Measurements from ENCODE around the gene UBTD2. TPM values are rescaled to one million over a fixed set of nuclear protein-coding genes. Genes with fewer than 3 reads are reported as not detected.
"Not testable (repeated sequence)": the region's sequence is repeated elsewhere in the genome, so short reads cannot be mapped to it uniquely, and the experiment has no call there.

UBTD2 gene
- total and polyA plus RNA-seq, 10 of the 15 experiments (the other 5 are each of a cell fraction or from before 2014, with no cell fraction given): 7.7 to 30.5 (median 19.4) TPM

GRCh38 chr5:172293054-172293744 is 9.6 kb upstream of the UBTD2 start (continued):
- no peak for TF ChIP-seq PRDM15 (CRISPR knock-in tag; IDR thresholded peaks at IDR 0.05)
- TF ChIP-seq NFIC (IDR thresholded peaks at IDR 0.05; ENCODE audit: low read depth, low read length): no peak
- TF ChIP-seq STAT1 (conservative IDR thresholded peaks at IDR 0.05): no peak
- TF ChIP-seq, protein P1, sequence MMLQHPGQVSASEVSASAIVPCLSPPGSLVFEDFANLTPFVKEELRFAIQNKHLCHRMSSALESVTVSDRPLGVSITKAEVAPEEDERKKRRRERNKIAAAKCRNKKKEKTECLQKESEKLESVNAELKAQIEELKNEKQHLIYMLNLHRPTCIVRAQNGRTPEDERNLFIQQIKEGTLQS (IDR thresholded peaks at IDR 0.05; ENCODE audit: borderline replicate concordance, extremely low read depth, low read depth, low read length): no peak
- TF ChIP-seq HSF1 (IDR thresholded peaks at IDR 0.05; ENCODE audit: low read depth, low read length): no peak
- no peak for TF ChIP-seq NRF1 (conservative IDR thresholded peaks at IDR 0.05; ENCODE audit: low read depth, low read length)

DNA sequence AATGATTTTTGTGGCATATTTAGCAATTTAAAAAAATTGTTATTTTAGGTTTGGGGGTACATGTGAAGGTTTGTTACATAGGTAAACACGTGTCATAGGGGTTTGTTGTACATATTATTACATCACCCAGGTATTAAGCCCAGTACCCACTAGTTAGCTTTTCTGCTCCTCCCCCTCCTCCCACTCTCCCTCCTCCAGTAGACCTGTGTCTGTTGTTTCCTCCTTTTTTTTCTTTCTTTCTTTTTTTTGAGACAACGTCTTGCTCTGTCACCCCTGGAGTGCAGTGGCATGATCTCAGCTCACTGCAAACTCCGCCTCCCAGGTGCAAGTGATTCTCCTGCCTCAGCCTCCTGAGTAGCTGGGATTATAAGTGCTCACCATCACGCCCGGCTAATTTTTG is 8.3 kb upstream of the UBTD2 start:
- FAIRE-seq; H2AFZ ChIP-seq (ENCODE audit: control insufficient read depth, low read depth, low read length); H4K20me1 ChIP-seq (ENCODE audit: control insufficient read depth, insufficient read depth); H3K4me1 ChIP-seq (ENCODE audit: control insufficient read depth, insufficient read depth, low read length); H3K4me3 ChIP-seq; ATAC-seq; H3K36me3 ChIP-seq (ENCODE audit: control insufficient read depth in 2 of 2, insufficient read depth in 2 of 2, low read length in 1 of 2); H3K27ac ChIP-seq (ENCODE audit: control insufficient read depth, insufficient read depth); H3K79me2 ChIP-seq (ENCODE audit: control insufficient read depth, insufficient read depth, low read length); H3K27me3 ChIP-seq (replicated peaks in 1 of 2; ENCODE audit: control insufficient read depth in 2 of 2, insufficient read depth in 2 of 2, low read length in 1 of 2); H3K9me3 ChIP-seq (replicated peaks; ENCODE audit: control insufficient read depth, insufficient read depth, low read length); H3K4me2 ChIP-seq (ENCODE audit: control insufficient read depth, insufficient read depth); DNase-seq (ENCODE audit: low read depth, low spot score); H3K9ac ChIP-seq (ENCODE audit: control insufficient read depth, insufficient read depth, low read length); BruUV-seq (replicated peaks): not testable (repeated sequence)
- ChIA-PET CTCF (interaction anchor here (0.8 to 5.1 kb wide), 13 partner anchors 10 to 380 kb away, joined by 3 to 25 read pairs (median 4); no protein-coding TSS in a partner anchor), SMC1A (ENCODE audit: uncharacterized antibody, unreplicated experiment) (interaction anchor here (0.5 to 4.1 kb wide), 9 partner anchors 28 to 543 kb away, joined by 3 to 29 read pairs (median 4); partner anchors contain the start of gene STK10), RAD21 (ENCODE audit: unreplicated experiment) (interaction anchor here (1.0 to 3.1 kb wide), 7 partner anchors 11 to 385 kb away, joined by 3 to 17 read pairs (median 3); no protein-coding TSS in a partner anchor), POLR2A (interaction anchor here (0.6 to 0.7 kb wide), 4 partner anchors 76 to 735 kb away, joined by 3 to 5 read pairs (median 4); no protein-coding TSS in a partner anchor)
- WGBS (ENCODE audit: insufficient coverage, insufficient replicate concordance, low lambda C conversion rate, missing lambda C conversion rate): 69% methylated on average over 5 of the region's 5 CpGs
- intact Hi-C loops (cut with micrococcal nuclease; ENCODE audit: unreplicated experiment) (loop anchor here (2.0 to 5.0 kb wide), 2 partner anchors 79 to 380 kb away; no protein-coding TSS in a partner anchor), in situ Hi-C loops (cut with MboI) (loop anchor here (5.0 to 25.0 kb wide), 2 partner anchors 180 to 880 kb away; partner anchors contain the start of gene FGF18)
